Bronchial epithelial cell (primary cell): Measurements from ENCODE around the gene EPHB1. TPM values are rescaled to one million over a fixed set of nuclear protein-coding genes. Genes with fewer than 3 reads are reported as not detected.

Experiments
- DNase-seq: peaks from one replicate; pipeline ENCODE4 v3.0.0-alpha.2; 2010; ENCODE audit warnings: low read depth
- FAIRE-seq: peaks from 2 replicates; lab custom pipeline; 2011; peaks lifted over from hg19 to GRCh38; lab: Jason Lieb, UNC
- H3K27me3 ChIP-seq: 2 replicates; pipeline ENCODE4 v1.5.1; 2011; ENCODE audit warnings: low read length; ENCODE audit not compliant: control insufficient read depth, insufficient read depth
- H3K36me3 ChIP-seq: 2 replicates; pipeline ENCODE4 v1.5.1; 2011; ENCODE audit warnings: low read length; ENCODE audit not compliant: control insufficient read depth, insufficient read depth
- H3K4me3 ChIP-seq: 2 replicates; pipeline ENCODE4 v1.5.1; 2011; ENCODE audit warnings: mild to moderate bottlenecking, low read depth, low read length, control low read depth
- CTCF ChIP-seq: IDR thresholded peaks from 2 replicates; pipeline ENCODE4 v1.5.1; 2011; ENCODE audit warnings: mild to moderate bottlenecking, moderate library complexity, low read length, control low read depth, inconsistent platforms; ENCODE audit not compliant: insufficient read depth, severe bottlenecking
- total RNA-seq: library from RNA; depleted of rRNA; stranded (reverse); fragments of >200 nt; gene quantifications from 2 replicates; pipeline ENCODE4 v1.2.1, GENCODE V29; 2014

The EPHB1 gene
- total RNA-seq, 1 donor from 2014 or later: under 0.01 TPM

- Histone ChIP-seq H3K36me3 (no peaks in the 10 kb centered on the region), H3K27me3 (no peaks in the 10 kb centered on the region), H3K4me3 (no peak overlapping the region)
- FAIRE-seq (no peak), DNase-seq (no peak)
- no peak for TF ChIP-seq CTCF
Measured at GRCh38 chr3:135089451-135089850, 294.4 kb downstream of the EPHB1 start.

- FAIRE-seq (no peak), DNase-seq (peak; percentile 13)
- Histone ChIP-seq H3K4me3 (no peak overlapping the region), H3K36me3 (no peaks in the 10 kb centered on the region), H3K27me3 (no peaks in the 10 kb centered on the region)
- no peak for TF ChIP-seq CTCF
Measured at GRCh38 chr3:135090020-135090717, 295.1 kb downstream of the EPHB1 start.

- TF ChIP-seq CTCF: no peak
- FAIRE-seq (no peak), DNase-seq (no peak)
Measured at GRCh38 chr3:135091946-135092345, 296.9 kb downstream of the EPHB1 start.

GRCh38 chr3:135093121-135093520 is 298.1 kb downstream of the EPHB1 start:
- FAIRE-seq: no peak
- DNase-seq: no peak
- TF ChIP-seq CTCF: no peak
- H3K36me3 ChIP-seq: no peaks in the 10 kb centered on the region
- no peaks in the 10 kb centered on the region for H3K27me3 ChIP-seq
- no peak overlapping the region for H3K4me3 ChIP-seq

More at GRCh38 chr3:135091946-135092345, 296.9 kb downstream of the EPHB1 start:
- Histone ChIP-seq H3K36me3 (no peaks in the 10 kb centered on the region), H3K4me3 (no peak overlapping the region), H3K27me3 (no peaks in the 10 kb centered on the region)

- Histone ChIP-seq H3K4me3 (no peak overlapping the region), H3K36me3 (no peaks in the 10 kb centered on the region), H3K27me3 (no peaks in the 10 kb centered on the region)
- DNase-seq (no peak), FAIRE-seq (peak; percentile 86)
- TF ChIP-seq CTCF: no peak
Measured at GRCh38 chr3:135097276-135097946, 302.4 kb downstream of the EPHB1 start.
